Measurements from ENCODE around the gene BHLHA15.

The BHLHA15 gene

GRCh38 chr7:98228801-98229200 is 17.6 kb downstream of the BHLHA15 start:
- no peak for DNase-seq

- no peak for DNase-seq
Measured at GRCh38 chr7:98229441-98229840, 18.2 kb downstream of the BHLHA15 start.

- DNase-seq = no peak
Measured at GRCh38 chr7:98229991-98230745, 18.9 kb downstream of the BHLHA15 start.

GRCh38 chr7:98230746-98231471 is 19.7 kb downstream of the BHLHA15 start:
- DNase-seq = no peak

GRCh38 chr7:98231493-98232262 is 20.4 kb downstream of the BHLHA15 start:
- no peak for DNase-seq

GRCh38 chr7:98232263-98232585 is 21.0 kb downstream of the BHLHA15 start:
- DNase-seq = no peak

GRCh38 chr7:98232799-98233198 is 21.6 kb downstream of the BHLHA15 start:
- DNase-seq = no peak

GRCh38 chr7:98233219-98234070 is 22.2 kb downstream of the BHLHA15 start:
- DNase-seq = no peak

- no peak for DNase-seq
Measured at GRCh38 chr7:98234429-98235147, 23.3 kb downstream of the BHLHA15 start.

- DNase-seq = no peak
Measured at GRCh38 chr7:98235901-98236300, 24.7 kb downstream of the BHLHA15 start.

GRCh38 chr7:98236355-98237185 is 25.3 kb downstream of the BHLHA15 start:
- no peak for DNase-seq

- DNase-seq = no peak
Measured at GRCh38 chr7:98238076-98238475, 26.8 kb downstream of the BHLHA15 start.

- no peak for DNase-seq
Measured at GRCh38 chr7:98238976-98239375, 27.7 kb downstream of the BHLHA15 start.

- DNase-seq = peak; percentile 26
Measured at GRCh38 chr7:98240961-98241673, 29.9 kb downstream of the BHLHA15 start.

GRCh38 chr7:98241674-98242241 is 30.5 kb downstream of the BHLHA15 start:
- DNase-seq = no peak

GRCh38 chr7:98242342-98242741 is 31.1 kb downstream of the BHLHA15 start:
- DNase-seq = no peak

- DNase-seq = no peak
Measured at GRCh38 chr7:98242934-98243333, 31.7 kb downstream of the BHLHA15 start.

- no peak for DNase-seq
Measured at GRCh38 chr7:98244871-98245270, 33.6 kb downstream of the BHLHA15 start.

- no peak for DNase-seq
Measured at GRCh38 chr7:98248156-98248555, 36.9 kb downstream of the BHLHA15 start.

- DNase-seq = peak; percentile 5
Measured at GRCh38 chr7:98249106-98249505, 37.9 kb downstream of the BHLHA15 start.
